Tibial nerve (tissue), 4 donors: ENCODE results near the gene ANXA9. TPM values are rescaled to one million over a fixed set of nuclear protein-coding genes. Genes with fewer than 3 reads are reported as not detected.

Experiments
- DNase-seq, 2 donors: peaks; one replicate each; pipeline ENCODE4 v3.0.0-alpha.2; 2019; ENCODE audit warnings: low spot score in 2 of 2
- H3K27ac ChIP-seq, 4 donors: fragments of 200-600 bp; sonication (generic) in 3 of 4; one replicate each; pipeline ENCODE4 v1.5.1; 2017 to 2019; ENCODE audit warnings: mild to moderate bottlenecking in 1 of 4
- H3K27me3 ChIP-seq, 2 donors: fragments of 200-600 bp; sonication (generic) in 1 of 2; one replicate each; pipeline versions ENCODE4 v1.5.1 to v1.6.0; 2017 to 2019
- H3K36me3 ChIP-seq, 3 donors: fragments of 200-600 bp; sonication (generic); one replicate each; pipeline ENCODE4 v1.5.1; 2018 to 2019
- H3K4me1 ChIP-seq, 4 donors: fragments of 200-600 bp; sonication (generic) in 3 of 4; one replicate each; pipeline ENCODE4 v1.5.1; 2017 to 2019
- H3K4me3 ChIP-seq, 4 donors: fragments of 200-600 bp; sonication (generic) in 3 of 4; one replicate each; pipeline ENCODE4 v1.5.1; 2017 to 2019; ENCODE audit warnings: mild to moderate bottlenecking in 1 of 4, moderate library complexity in 1 of 4
- H3K9me3 ChIP-seq, 4 donors: fragments of 200-600 bp; sonication (generic) in 3 of 4; one replicate each; pipeline ENCODE4 v1.5.1; 2017 to 2019
- EP300 ChIP-seq, 2 donors: sonication (generic); formaldehyde crosslinking; IDR thresholded peaks; one replicate each; pipeline ENCODE4 v1.6.1; 2017; ENCODE audit warnings: antibody characterized with exemption in 2 of 2, mild to moderate bottlenecking in 1 of 2
- POLR2A ChIP-seq, 2 donors: fragments of 450-650 bp; IDR thresholded peaks; one replicate each; pipeline ENCODE4 v1.6.1; 2017; ENCODE audit warnings: antibody characterized with exemption in 2 of 2, mild to moderate bottlenecking in 2 of 2, moderate library complexity in 2 of 2
- WGBS, 2 donors: methylation state at CpG; one replicate each; pipeline ENCODE4 v1.1.5; 2018; 5-methylcytosine and 5-hydroxymethylcytosine counted together
- total RNA-seq, 4 donors: library from RNA; depleted of rRNA; stranded (reverse); fragments of >200 nt; gene quantifications; one replicate each; pipeline ENCODE4 v1.1.0, GENCODE V29; 2016
- TF ChIP-seq, protein P1 (sequence below), 5 experiments: fragments of 200-600 bp in 3 of 5; fragments of 450-650 bp in 2 of 5; sonication (generic) in 3 of 5; IDR thresholded peaks; one replicate each; pipeline ENCODE4 v1.5.1; 2016 to 2019; ENCODE audit warnings: antibody characterized with exemption in 5 of 5, mild to moderate bottlenecking in 3 of 5, moderate library complexity in 2 of 5

ANXA9 gene
- total RNA-seq, 4 donors from 2014 or later: 2.1 to 12.2 (median 7.8) TPM

GRCh38 chr1:150995896-150996295 lies 13.8 kb downstream of the ANXA9 start:
- peak overlapping the region in 1 of 4 donors; percentile 6 for H3K4me3 ChIP-seq
- WGBS, 2 donors: 24 to 27% methylated on average over 9 of the region's 9 CpGs
- H3K36me3 ChIP-seq: peaks cover 0 to 47% (median 8%) of the 10 kb centered on the region in 3 donors
- peak in 1 of 2 donors; percentile 67 for DNase-seq
- H3K27me3 ChIP-seq: no peaks in the 10 kb centered on the region
- H3K27ac ChIP-seq: peak overlapping the region; percentile 41 to 85 (median 66)
- H3K4me1 ChIP-seq: peaks cover 0 to 59% (median 11%) of the 10 kb centered on the region in 4 donors
- TF ChIP-seq EP300 (IDR thresholded peaks at IDR 0.05): peak in 1 of 2 donors; percentile 53
- TF ChIP-seq, protein P1, sequence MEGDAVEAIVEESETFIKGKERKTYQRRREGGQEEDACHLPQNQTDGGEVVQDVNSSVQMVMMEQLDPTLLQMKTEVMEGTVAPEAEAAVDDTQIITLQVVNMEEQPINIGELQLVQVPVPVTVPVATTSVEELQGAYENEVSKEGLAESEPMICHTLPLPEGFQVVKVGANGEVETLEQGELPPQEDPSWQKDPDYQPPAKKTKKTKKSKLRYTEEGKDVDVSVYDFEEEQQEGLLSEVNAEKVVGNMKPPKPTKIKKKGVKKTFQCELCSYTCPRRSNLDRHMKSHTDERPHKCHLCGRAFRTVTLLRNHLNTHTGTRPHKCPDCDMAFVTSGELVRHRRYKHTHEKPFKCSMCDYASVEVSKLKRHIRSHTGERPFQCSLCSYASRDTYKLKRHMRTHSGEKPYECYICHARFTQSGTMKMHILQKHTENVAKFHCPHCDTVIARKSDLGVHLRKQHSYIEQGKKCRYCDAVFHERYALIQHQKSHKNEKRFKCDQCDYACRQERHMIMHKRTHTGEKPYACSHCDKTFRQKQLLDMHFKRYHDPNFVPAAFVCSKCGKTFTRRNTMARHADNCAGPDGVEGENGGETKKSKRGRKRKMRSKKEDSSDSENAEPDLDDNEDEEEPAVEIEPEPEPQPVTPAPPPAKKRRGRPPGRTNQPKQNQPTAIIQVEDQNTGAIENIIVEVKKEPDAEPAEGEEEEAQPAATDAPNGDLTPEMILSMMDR (IDR thresholded peaks at IDR 0.05): peak; percentile 74 to 90 (median 87)
- no peak for TF ChIP-seq POLR2A (IDR thresholded peaks at IDR 0.05)
- no peaks in the 10 kb centered on the region for H3K9me3 ChIP-seq

DNA sequence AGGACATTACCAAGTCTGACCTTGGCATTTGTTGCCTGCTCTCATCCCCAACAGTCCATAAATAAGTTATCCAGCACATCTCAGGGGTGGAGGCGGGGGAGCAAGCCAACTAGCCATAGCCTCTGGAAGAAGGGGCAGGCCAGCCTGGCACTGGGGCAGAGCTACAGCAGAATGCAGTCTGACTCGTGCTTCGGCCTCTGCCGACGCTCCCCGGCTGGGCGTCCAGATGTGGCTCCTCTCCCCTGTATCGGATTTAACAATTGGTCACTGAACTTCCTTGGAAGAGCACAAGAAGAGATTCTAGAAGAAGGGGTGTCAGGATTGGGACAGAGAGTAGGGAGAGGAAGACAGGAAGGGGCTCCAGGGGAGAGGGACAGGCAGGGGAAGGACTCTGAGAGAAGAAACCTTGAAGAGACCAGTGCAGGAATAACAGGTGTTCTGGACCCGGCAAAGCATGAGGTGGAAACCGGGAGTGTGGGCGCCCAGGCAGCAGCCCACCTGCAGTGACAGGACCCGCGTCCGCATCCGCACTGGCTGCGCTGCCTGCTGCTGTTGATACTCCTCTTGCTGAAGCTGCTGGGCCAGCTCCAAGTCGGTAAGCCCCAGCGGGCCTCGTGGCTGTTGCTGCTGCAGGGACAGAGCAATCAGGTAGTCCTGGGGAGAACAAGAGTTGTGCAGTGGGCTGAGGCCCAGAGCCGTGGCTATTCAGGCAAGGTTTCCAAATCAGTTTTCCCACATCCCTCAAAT lies 15.2 kb downstream of the ANXA9 start:
- TF ChIP-seq, protein P1 (IDR thresholded peaks at IDR 0.05): no peak
- TF ChIP-seq POLR2A (IDR thresholded peaks at IDR 0.05) (no peak), EP300 (IDR thresholded peaks at IDR 0.05) (no peak)
- peak overlapping the region in 3 of 4 donors; percentile 14 to 86 (median 85) for H3K27ac ChIP-seq
- no peaks in the 10 kb centered on the region for H3K9me3 ChIP-seq
- H3K36me3 ChIP-seq: peaks cover 0 to 61% (median 8%) of the 10 kb centered on the region in 3 donors
- no peak overlapping the region for H3K4me3 ChIP-seq
- peaks cover 0 to 72% (median 16%) of the 10 kb centered on the region in 4 donors for H3K4me1 ChIP-seq
- 85 to 91% methylated on average over 19 to 20 of the region's 20 CpGs for WGBS, 2 donors
- DNase-seq: no peak
- H3K27me3 ChIP-seq: no peaks in the 10 kb centered on the region

GRCh38 chr1:150997949-150998348 lies 15.9 kb downstream of the ANXA9 start:
- no peak for DNase-seq
- WGBS, 2 donors: 70 to 77% methylated on average over 4 of the region's 5 CpGs
- H3K27ac ChIP-seq: peak overlapping the region in 3 of 4 donors; percentile 14 to 86 (median 85)
- no peaks in the 10 kb centered on the region for H3K27me3 ChIP-seq
- no peak for TF ChIP-seq EP300 (IDR thresholded peaks at IDR 0.05)
- TF ChIP-seq, protein P1 (IDR thresholded peaks at IDR 0.05): no peak
- TF ChIP-seq POLR2A (IDR thresholded peaks at IDR 0.05): no peak
- H3K9me3 ChIP-seq: no peaks in the 10 kb centered on the region
- H3K4me1 ChIP-seq: peaks cover 0 to 74% (median 19%) of the 10 kb centered on the region in 4 donors
- H3K36me3 ChIP-seq: peaks cover 0 to 63% (median 8%) of the 10 kb centered on the region in 3 donors
- no peak overlapping the region for H3K4me3 ChIP-seq

DNA sequence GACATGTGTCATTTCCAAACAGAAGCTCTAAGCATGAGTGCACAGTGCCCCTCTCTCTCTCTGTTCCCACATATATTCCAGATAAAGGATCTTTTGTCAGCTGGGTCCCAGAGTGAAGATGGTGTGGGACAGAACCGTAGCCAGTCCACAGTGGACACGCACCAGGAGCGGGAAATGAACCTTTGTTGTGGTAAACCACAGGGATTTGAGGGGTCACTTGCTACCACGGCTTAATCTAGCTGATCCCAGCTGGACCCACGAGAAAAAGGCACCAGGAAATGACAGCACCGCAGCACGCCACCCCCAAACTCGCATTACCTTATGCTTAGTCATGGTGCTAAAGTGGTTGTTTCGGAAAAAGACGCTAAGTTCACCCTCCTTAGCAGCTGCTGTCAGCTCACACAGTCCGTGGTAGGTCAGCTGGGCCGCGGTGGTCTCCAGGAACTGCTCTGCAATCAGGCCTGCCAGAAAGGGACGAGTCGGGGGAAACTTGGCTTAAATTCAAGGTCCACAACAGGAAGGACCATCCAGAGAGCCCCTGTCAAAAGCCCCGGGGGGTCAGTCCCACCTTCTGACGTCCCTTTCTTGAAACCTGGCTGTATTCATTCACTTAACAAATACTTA lies 17.1 kb downstream of the ANXA9 start:
- Histone ChIP-seq H3K27me3 (no peaks in the 10 kb centered on the region), H3K4me1 (peaks cover 0 to 81% (median 30%) of the 10 kb centered on the region in 4 donors), H3K36me3 (peaks cover 0 to 63% (median 8%) of the 10 kb centered on the region in 3 donors), H3K9me3 (no peaks in the 10 kb centered on the region), H3K27ac (peak overlapping the region; percentile 3 to 86 (median 66)), H3K4me3 (no peak overlapping the region)
- 56 to 63% methylated on average over 14 to 17 of the region's 17 CpGs for WGBS, 2 donors
- TF ChIP-seq, protein P1 (IDR thresholded peaks at IDR 0.05): no peak
- TF ChIP-seq POLR2A (IDR thresholded peaks at IDR 0.05): no peak
- TF ChIP-seq EP300 (IDR thresholded peaks at IDR 0.05): no peak
- no peak for DNase-seq

DNA sequence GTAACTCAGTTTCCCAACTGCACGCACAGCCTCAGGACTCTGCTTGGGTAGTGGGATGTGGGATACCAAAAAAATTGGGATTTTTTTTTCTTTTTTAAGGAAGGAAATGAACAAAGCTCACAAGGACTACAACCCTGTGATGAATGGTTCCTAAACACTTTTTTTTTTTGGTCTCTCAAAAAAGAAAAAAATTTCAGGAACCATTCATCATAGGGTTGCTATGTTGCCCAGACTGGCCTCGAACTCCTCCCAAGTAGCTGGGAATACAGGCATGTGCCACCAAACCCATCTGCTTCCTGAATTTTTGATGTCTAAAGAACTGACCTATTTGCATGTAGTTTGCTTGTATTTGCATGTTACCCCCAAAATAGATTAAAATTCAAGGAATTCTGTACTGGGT lies 17.8 kb downstream of the ANXA9 start:
- Histone ChIP-seq H3K27me3 (no peaks in the 10 kb centered on the region), H3K36me3 (peaks cover 0 to 63% (median 8%) of the 10 kb centered on the region in 3 donors), H3K4me3 (no peak overlapping the region), H3K9me3 (no peaks in the 10 kb centered on the region), H3K4me1 (peaks cover 0 to 86% (median 33%) of the 10 kb centered on the region in 4 donors), H3K27ac (peak overlapping the region in 3 of 4 donors; percentile 48 to 86 (median 85))
- WGBS, 2 donors: 88 to 98% methylated on average over 2 of the region's 2 CpGs
- TF ChIP-seq EP300 (IDR thresholded peaks at IDR 0.05) (no peak), POLR2A (IDR thresholded peaks at IDR 0.05) (no peak)
- TF ChIP-seq, protein P1 (IDR thresholded peaks at IDR 0.05): no peak
- DNase-seq: no peak
